Cardiac muscle cell (in vitro differentiated cells and primary cell): Measurements from ENCODE around the gene AFG1L. TPM values are rescaled to one million over a fixed set of nuclear protein-coding genes. Genes with fewer than 3 reads are reported as not detected.
"Not testable (repeated sequence)": the region's sequence is repeated elsewhere in the genome, so short reads cannot be mapped to it uniquely, and the experiment has no call there.

Source experiments
- DNase-seq, 2 donors: peaks; one replicate each; pipeline versions ENCODE4 v3.0.0 to v3.0.0-alpha.2; 2010 to 2017; ENCODE audit warnings: low read depth in 1 of 2, low spot score in 1 of 2
- H3K27ac ChIP-seq: fragments of 200-600 bp; sonication (generic); 2 replicates; pipeline ENCODE4 v1.5.1; 2016
- H3K27me3 ChIP-seq: fragments of 200-600 bp; sonication (generic); 2 replicates; pipeline ENCODE4 v1.6.0; 2016; ENCODE audit warnings: control low read depth
- H3K36me3 ChIP-seq: fragments of 200-600 bp; sonication (generic); 2 replicates; pipeline ENCODE4 v1.5.1; 2016; ENCODE audit warnings: control low read depth
- H3K4me1 ChIP-seq: fragments of 200-600 bp; sonication (generic); 2 replicates; pipeline ENCODE4 v1.8.1; 2017; ENCODE audit warnings: low read depth, mild to moderate bottlenecking, mixed run types
- H3K4me3 ChIP-seq: fragments of 200-600 bp; sonication (generic); 2 replicates; pipeline ENCODE4 v1.5.1; 2016; ENCODE audit warnings: mild to moderate bottlenecking
- H3K9me3 ChIP-seq: fragments of 200-600 bp; sonication (generic); 2 replicates; pipeline ENCODE4 v1.5.1; 2017; ENCODE audit warnings: low read depth, mild to moderate bottlenecking, control low read depth
- polyA plus RNA-seq: library from polyadenylated mRNA; unstranded; fragments of >200 nt; fragmentation: Nextera tagmentation; extraction: Ambion mirVana; gene quantifications from 2 replicates; pipeline ENCODE4 v1.2.1, GENCODE V29; 2016
- total RNA-seq: library from RNA; depleted of rRNA; stranded (reverse); fragments of >200 nt; gene quantifications from 2 replicates; pipeline ENCODE4 v1.2.3, GENCODE V29; 2016
- TF ChIP-seq, protein P1 (sequence below): IDR thresholded peaks from 2 replicates; pipeline ENCODE4 v1.5.1; 2012; ENCODE audit warnings: low read depth, mild to moderate bottlenecking, low read length

AFG1L gene
- total and polyA plus RNA-seq, 2 experiments from 2014 or later: 7.7 to 8.8 TPM

DNA sequence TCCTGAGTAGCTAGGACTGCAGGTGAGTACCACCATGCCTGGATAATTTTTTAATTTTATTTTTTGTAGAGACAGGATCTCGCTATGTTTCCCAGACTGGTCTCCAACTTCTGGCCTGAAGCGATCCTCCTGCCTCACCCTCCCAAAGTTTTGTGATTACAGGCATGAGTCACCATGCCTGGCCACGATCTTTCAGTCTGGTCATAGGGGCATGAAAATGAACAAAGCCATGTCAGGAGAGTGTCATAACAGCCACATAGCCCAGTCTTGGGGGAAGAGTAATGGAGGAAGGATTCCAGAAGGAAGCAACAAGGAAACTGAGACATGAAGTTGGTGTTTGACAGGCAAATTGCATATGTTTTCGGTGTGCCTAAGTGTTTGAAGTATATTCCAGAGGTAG is 17.0 kb upstream of the AFG1L start:
- Histone ChIP-seq H3K36me3 (no peaks in the 10 kb centered on the region), H3K4me3 (no peak overlapping the region), H3K27me3 (no peaks in the 10 kb centered on the region), H3K4me1 (peaks cover 4% of the 10 kb centered on the region), H3K27ac (no peak overlapping the region), H3K9me3 (no peaks in the 10 kb centered on the region)
- TF ChIP-seq, protein P1, sequence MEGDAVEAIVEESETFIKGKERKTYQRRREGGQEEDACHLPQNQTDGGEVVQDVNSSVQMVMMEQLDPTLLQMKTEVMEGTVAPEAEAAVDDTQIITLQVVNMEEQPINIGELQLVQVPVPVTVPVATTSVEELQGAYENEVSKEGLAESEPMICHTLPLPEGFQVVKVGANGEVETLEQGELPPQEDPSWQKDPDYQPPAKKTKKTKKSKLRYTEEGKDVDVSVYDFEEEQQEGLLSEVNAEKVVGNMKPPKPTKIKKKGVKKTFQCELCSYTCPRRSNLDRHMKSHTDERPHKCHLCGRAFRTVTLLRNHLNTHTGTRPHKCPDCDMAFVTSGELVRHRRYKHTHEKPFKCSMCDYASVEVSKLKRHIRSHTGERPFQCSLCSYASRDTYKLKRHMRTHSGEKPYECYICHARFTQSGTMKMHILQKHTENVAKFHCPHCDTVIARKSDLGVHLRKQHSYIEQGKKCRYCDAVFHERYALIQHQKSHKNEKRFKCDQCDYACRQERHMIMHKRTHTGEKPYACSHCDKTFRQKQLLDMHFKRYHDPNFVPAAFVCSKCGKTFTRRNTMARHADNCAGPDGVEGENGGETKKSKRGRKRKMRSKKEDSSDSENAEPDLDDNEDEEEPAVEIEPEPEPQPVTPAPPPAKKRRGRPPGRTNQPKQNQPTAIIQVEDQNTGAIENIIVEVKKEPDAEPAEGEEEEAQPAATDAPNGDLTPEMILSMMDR: no peak
- no peak for DNase-seq

DNA sequence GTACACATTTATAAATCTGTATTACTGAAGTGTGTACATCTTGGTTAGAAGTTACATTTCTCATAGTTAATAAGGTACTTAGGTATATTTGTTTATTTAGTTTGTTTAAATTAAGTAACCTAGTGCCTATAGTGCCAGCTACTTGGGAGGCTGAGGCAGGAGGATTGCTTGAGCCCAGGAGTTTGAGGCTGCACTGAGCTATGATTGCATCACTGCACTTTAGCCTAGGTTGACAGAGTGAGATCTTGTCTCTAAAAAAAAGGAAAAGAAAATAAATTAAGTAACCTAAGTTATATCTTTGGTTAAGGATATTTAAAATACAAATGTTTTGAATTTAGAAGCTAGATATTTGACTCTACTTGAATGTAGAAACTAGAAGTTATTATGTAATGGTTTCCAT is 9.5 kb upstream of the AFG1L start:
- Histone ChIP-seq H3K36me3 (no peaks in the 10 kb centered on the region), H3K27ac (no peak overlapping the region)
- TF ChIP-seq, protein P1: no peak

DNA sequence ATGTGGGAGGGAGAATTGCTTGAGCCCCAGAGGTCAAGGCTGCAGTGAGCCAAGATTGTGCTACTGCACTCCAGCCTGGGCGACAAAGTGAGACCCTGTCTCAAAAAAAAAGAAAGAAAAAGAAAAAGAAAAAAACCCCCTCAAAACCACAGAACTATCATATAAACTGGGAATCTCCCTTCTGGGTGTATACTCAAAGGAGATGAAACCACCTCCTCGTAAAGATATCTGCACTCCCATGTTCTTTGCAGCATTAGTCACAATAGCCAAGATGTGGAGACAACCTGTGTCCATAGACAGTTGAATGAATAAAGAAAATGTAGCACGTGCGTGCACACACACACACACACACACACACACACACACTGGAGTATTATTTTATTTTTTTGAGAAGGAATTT is 8.5 kb upstream of the AFG1L start:
- H3K9me3 ChIP-seq: no peaks in the 10 kb centered on the region
- H3K27me3 ChIP-seq: no peaks in the 10 kb centered on the region
- no peaks in the 10 kb centered on the region for H3K4me1 ChIP-seq
- no peak for DNase-seq
- TF ChIP-seq, protein P1: no peak
- no peak overlapping the region for H3K27ac ChIP-seq
- H3K36me3 ChIP-seq: no peaks in the 10 kb centered on the region
- no peak overlapping the region for H3K4me3 ChIP-seq

More for the DNA sequence above, 9.5 kb upstream of the AFG1L start:
- H3K4me3 ChIP-seq: no peak overlapping the region
- no peak for DNase-seq
- no peaks in the 10 kb centered on the region for H3K9me3 ChIP-seq
- H3K27me3 ChIP-seq: no peaks in the 10 kb centered on the region
- H3K4me1 ChIP-seq: no peaks in the 10 kb centered on the region

DNA sequence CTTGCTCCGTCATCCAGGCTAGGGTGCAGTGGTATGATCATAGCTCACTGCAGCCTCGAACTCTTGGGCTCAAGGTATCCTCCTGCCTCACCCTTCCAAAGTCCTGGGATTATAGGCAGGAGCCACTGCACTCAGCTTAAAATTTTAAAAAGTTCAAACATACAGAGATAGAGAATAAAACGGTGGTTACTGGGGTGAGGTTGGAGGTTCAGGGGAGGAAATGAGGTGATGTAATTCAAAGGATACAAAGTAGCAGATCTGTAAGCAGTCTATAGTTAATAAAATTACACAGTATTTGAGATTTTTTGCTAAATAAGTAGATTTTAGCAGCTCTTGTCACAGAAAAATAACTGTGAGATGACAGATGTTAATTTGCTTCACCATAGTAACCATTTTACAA is 7.5 kb upstream of the AFG1L start:
- Histone ChIP-seq H3K27me3 (no peaks in the 10 kb centered on the region), H3K4me1 (no peaks in the 10 kb centered on the region), H3K36me3 (no peaks in the 10 kb centered on the region), H3K9me3 (no peaks in the 10 kb centered on the region), H3K4me3 (no peak overlapping the region), H3K27ac (no peak overlapping the region)
- TF ChIP-seq, protein P1: no peak
- DNase-seq: no peak

DNA sequence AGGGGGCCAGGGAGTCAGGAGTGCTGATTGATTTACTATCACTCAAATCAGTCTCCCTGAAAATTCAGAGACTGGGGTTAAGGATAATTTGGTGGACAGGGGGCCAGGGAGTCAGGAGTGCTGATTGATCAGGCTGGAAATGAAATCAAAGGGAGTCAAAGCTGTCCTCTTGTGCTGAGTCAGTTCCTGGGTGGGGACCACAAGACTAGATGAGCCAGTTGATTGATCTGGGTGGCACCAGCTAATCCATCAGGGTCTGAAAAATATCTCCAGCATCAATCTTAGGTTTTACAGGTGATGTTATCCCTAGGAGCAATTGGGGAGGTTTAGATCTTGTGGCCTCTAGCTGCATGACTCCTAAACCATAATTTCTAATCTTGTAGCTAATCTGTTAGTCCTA is 6.1 kb upstream of the AFG1L start:
- Histone ChIP-seq H3K36me3 (no peaks in the 10 kb centered on the region), H3K27me3 (no peaks in the 10 kb centered on the region), H3K27ac (no peak overlapping the region), H3K4me3 (no peak overlapping the region), H3K4me1 (no peaks in the 10 kb centered on the region), H3K9me3 (no peaks in the 10 kb centered on the region)
- TF ChIP-seq, protein P1: no peak
- no peak for DNase-seq

DNA sequence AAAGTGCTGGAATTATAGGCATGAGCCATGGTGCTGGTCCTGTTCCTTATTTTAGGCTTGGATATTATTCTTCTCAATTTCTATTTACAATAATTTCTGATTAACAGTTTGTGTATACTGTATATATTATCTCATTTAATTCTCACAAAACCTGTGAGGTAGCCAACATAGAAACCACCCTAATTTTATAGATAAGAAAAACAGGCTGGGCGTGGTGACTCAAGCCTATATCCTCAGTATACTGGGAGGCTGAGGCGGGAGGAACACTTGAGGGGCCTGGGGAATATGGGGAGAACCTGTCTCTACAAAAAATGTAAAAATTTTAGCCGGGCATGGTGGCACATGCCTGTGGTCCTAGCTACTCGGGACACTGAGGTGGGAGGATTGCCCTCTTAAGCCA is 3.8 kb upstream of the AFG1L start:
- no peaks in the 10 kb centered on the region for H3K9me3 ChIP-seq
- TF ChIP-seq, protein P1: no peak
- H3K4me1 ChIP-seq: no peaks in the 10 kb centered on the region
- H3K27me3 ChIP-seq: no peaks in the 10 kb centered on the region
- H3K27ac ChIP-seq: no peak overlapping the region
- no peak for DNase-seq
- H3K36me3 ChIP-seq: no peaks in the 10 kb centered on the region
- no peak overlapping the region for H3K4me3 ChIP-seq

DNA sequence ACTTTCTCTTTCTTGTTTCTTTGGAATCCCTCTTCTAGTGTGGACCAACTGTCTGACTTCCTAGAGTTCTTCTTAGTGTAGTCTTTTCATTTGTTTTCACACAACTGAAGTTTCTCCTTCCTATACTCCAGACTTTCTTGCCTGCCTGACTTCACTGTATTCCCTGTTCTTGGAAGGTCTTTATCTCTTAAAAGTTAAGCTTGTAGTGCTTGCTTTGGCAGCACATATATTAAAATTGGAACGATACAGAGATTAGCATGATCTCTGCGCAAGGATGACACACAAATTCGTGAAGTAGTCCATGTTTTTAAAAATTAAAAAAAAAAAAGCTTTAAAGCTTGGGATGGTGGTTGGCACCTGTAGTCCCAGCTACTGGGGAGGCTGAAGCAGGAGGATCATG is 2.3 kb upstream of the AFG1L start:
- H3K27ac ChIP-seq, DNase-seq, H3K27me3 ChIP-seq, H3K9me3 ChIP-seq, H3K4me1 ChIP-seq, H3K4me3 ChIP-seq, H3K36me3 ChIP-seq: not testable (repeated sequence)
